Islet precursor cell (in vitro differentiated cells): ENCODE results near the gene TNFAIP8L3.

Experiments used
- DNase-seq: peaks from one replicate; pipeline ENCODE4 v3.0.0-alpha.2; 2018

Gene TNFAIP8L3

GRCh38 chr15:51089041-51089440 lies 5.7 kb downstream of the TNFAIP8L3 start:
- DNase-seq: no peak

GRCh38 chr15:51088585-51088984 lies 6.1 kb downstream of the TNFAIP8L3 start:
- no peak for DNase-seq

- no peak for DNase-seq
Measured at GRCh38 chr15:51087513-51087912, 7.2 kb downstream of the TNFAIP8L3 start.

DNA sequence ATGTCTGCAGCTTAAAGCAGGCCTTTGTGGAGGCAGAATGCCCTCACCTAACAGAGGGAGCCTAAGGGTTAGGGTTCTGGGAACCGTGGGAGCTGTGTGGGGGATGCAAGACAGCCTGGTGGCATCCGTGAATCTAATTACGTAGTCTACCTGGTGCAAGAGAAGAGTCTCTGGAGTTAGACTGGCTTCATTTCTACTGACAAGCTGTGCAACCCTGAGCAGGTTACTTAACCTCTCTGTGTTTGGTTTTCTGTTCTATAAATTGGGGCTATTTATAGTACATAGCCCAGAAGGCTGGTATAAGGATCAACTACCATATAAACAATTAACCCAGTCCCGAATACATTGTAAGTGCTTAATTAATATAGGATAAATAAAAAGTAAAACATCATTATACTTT lies 8.3 kb downstream of the TNFAIP8L3 start:
- DNase-seq: no peak

GRCh38 chr15:51085764-51086163 lies 8.9 kb downstream of the TNFAIP8L3 start:
- no peak for DNase-seq

DNA sequence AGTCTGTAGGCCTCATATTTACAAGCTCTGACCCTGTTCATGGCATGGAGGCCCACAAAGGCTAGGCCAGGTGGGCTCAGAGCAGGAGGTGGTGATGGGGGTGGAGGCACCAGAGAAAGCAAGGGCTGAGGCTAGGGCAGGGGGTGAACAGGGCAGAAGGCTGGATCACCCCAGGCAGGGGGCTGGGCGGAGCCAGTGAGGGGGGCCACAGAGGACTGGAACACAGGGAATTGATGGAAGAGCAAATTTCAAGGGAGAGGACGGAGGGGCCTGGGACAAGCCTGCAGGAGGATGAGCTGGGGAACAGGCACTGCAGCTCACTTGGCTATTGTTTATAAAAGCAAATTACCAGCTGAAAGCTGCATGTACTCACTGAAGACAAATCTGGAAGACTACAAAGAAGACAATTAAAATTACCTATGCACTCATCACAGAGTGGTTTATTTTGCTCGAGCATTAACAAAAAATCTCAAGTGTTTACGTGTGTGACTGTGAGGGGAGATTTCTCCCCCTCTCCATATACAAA lies 11.0 kb downstream of the TNFAIP8L3 start:
- no peak for DNase-seq

DNA sequence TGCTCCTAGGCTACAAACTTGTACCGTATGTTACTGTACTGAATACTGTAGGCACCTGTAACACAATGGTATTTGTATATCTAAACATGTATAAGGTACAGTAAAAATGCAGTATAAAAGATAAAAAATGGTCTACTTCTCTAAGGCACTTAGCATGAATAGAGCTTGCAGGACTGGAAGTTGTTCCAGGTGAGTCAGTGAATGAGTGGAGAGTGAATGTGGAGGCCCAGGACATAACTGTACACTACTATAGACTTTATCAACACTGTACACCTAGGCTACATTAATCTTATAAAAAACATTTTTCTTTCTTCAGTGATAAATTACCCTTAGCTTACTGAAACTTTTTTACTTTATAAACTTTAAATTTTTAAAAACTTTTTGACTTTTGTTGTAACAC lies 12.5 kb downstream of the TNFAIP8L3 start:
- no peak for DNase-seq

- no peak for DNase-seq
Measured at GRCh38 chr15:51080286-51080685, 14.4 kb downstream of the TNFAIP8L3 start.

DNA sequence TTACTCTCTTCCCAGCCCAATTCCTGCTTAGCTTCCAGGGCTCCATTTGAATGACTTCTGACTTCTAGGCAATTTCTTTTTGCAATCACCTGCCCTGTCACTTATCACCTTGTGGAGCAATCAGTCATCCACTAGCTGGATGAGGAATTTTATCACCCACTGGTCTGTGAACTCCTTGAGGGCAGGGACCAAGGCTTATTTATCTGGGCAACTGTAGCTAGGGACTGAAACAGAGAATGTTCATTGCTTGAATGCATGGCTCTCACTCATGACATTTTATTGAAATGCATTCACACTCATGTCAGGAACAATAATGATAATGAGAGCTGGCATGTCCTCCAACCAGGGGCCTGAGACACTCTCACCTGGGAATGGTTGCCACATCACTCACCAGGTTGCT lies 15.5 kb downstream of the TNFAIP8L3 start:
- no peak for DNase-seq

DNA sequence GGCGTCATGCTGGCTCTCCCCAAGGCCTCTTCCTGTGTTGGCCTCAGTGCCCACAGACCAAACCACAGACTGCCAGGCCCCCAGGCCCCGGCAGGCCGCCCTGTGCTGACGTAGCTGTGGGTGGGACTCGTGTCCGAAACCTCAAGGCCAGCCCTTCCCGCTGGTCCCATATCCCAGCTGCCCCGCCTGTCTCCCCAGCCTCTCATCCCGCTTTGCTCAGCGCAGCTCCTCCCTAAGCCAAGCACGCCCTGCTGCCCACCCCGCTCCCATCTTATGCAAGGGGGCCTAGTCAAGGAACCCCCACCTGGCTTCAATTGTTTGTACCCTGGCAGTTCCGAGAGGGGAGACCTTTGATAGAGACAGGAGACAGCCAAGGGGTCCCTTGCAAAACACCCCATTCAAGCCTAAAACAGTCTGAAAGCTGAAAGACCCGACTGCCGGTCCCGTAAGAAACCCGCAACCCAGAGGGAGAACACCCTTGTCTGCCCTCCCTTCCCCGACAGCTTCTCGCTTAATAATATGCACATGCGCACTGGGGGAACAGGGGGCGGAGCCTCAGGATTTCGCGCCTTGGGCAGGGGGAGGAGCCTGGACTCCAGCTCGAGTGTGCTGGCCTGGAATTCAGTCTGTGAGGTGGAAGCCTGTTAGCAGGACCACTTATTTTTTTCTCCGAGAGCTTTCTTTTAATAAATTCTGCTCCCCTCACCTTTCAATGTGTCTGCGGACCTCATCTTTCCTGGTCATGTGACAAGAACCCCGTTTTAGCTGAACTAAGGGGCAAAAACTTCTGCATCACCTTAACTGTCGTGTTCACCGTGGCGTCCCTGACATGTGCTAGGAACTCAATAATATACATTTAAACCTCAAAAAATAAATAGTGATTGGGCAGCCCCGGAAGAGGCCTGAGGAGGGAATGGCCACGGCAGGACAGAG lies 17.2 kb downstream of the TNFAIP8L3 start:
- peak; percentile 81 for DNase-seq

GRCh38 chr15:51076524-51077220 lies 18.0 kb downstream of the TNFAIP8L3 start:
- no peak for DNase-seq

DNA sequence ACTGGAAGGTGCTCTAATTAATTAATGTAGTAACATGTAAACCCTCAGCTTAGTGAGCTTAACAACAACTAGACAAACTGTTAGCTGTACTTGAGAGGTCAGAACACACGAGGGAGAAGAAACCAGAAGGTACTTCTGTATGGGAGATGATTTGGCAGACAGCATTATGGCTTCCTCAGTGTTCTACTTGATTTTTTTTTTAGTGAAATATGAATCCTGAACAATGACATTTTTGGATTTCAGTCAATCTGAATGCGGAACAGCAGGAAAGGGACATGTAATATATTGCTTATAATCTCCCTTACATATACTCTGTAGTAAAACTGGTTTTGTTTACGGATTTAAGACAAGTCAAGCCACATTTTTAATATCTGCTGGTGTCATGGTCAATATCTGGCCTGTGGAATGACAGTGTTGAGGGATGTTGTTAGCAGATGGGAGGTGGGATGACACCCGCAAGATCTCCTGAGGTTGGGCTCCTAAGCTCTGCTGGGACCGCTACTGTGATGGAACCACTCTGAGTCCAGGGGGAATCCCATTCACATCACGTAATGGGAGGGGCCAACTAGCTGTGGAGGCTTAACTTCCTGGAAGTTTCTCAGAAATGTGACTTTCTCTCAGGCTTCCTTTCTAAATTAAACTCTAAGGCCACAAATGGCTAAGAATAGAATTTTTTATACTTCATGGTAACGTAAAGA lies 18.7 kb downstream of the TNFAIP8L3 start:
- no peak for DNase-seq

- no peak for DNase-seq
Measured at GRCh38 chr15:51075364-51075763, 19.3 kb downstream of the TNFAIP8L3 start.

GRCh38 chr15:51074926-51075325 lies 19.8 kb downstream of the TNFAIP8L3 start:
- no peak for DNase-seq

- DNase-seq: no peak
Measured at GRCh38 chr15:51071578-51071977, 23.1 kb downstream of the TNFAIP8L3 start.

GRCh38 chr15:51069983-51070382 lies 24.7 kb downstream of the TNFAIP8L3 start:
- DNase-seq: no peak

- DNase-seq: no peak
Measured at GRCh38 chr15:51067510-51067909, 27.2 kb downstream of the TNFAIP8L3 start.

DNA sequence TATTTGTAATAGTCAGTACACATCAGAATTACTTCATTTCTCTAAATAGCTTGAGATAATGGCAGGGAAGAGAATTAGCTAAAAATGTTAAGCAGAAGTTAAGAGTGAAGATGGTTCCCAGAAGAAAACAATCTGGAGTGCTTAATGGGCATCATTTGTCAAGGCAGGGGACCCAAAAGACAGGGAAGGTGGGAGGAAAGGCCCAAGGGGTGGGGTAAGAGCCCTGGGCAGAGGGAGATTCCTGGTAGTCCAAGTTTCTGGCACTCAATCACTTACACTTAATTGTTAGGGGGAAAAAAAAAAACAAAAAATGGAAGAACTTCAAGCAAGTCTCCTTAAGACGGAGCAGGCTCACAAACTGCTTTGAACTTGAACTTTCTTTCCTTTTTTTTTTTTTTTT lies 28.9 kb downstream of the TNFAIP8L3 start:
- no peak for DNase-seq

GRCh38 chr15:51065261-51065660 lies 29.4 kb downstream of the TNFAIP8L3 start:
- DNase-seq: no peak

GRCh38 chr15:51062736-51063135 lies 32.0 kb downstream of the TNFAIP8L3 start:
- DNase-seq: no peak

- DNase-seq: peak; percentile 21
Measured at GRCh38 chr15:51060030-51060673, 34.6 kb downstream of the TNFAIP8L3 start.

DNA sequence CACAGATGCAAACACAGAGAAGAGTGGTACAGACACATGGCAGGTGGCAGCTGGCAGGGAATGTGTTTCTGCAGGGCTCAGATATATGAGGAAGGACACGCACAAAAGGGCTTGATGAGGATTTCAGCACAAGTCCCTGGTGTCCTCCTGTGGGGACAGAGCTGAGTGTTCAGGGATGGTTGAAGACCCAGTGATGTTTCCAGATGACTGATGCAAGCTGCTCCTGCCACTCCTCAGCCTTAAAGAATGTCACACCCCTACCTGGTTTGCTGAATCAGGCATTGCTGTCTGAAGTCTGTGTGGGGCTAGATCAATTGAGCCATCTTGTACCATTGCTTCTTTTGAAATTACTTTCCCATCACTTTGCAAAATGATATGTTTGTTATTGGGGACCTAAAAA lies 40.2 kb downstream of the TNFAIP8L3 start:
- peak; percentile 44 for DNase-seq

GRCh38 chr15:51053571-51053970 lies 41.1 kb downstream of the TNFAIP8L3 start:
- peak; percentile 10 for DNase-seq
